ENCODE data around the gene SH2D5.
A peak's percentile ranks its signal among the peaks of the same experiment; 100 is the strongest.
"Not testable (repeated sequence)": the region's sequence is repeated elsewhere in the genome, so short reads cannot be mapped to it uniquely, and the experiment has no call there.

The SH2D5 gene

DNA sequence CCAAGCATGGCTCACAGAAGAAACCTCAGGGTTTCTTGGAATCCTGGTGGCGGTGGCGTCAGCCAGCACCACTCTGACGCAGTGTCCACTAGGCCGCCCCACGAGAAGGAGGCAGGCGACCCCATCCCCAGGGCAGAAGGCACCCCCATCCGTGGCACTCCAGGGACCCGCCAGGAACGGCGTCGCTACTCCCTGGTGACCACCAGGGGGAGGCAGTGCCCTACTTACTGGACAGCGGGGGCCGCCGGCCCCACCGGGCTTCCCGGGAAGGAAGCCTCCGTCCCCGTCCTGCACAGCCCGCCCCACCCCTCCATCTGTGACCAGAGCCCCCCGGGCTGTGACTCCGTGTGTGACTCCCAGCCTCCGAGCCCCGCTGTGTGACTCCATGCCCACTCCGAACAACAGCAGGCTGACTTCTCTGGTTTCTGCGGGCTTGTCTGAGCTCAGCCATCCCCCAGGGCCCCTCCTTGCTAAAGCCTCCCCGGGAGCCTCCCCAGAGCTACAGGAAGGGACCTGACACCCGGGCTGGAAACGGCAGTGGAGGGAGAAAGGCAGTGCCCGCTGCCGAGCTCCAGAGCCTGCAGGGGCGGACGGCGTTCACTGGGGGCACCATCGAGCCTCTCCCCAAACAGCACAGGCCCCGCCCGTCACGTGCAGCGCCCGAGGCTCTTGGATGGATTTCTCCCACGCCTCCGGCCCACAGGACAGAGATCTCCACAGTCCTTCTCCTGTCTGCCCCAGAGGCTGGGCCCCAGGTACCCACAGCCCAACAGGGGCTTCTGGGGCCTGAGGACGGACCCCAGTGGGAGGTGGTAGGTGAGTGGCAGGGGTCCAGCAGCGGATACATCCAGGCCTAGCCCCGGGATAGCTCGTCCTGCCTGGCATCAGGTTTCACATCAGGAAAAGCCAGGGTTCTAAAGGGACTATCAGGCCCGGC, 35.8 kb downstream of the SH2D5 start:
- peak; percentile 45 for FAIRE-seq
- peak; percentile 83 for DNase-seq (ENCODE audit: low spot score)

DNA sequence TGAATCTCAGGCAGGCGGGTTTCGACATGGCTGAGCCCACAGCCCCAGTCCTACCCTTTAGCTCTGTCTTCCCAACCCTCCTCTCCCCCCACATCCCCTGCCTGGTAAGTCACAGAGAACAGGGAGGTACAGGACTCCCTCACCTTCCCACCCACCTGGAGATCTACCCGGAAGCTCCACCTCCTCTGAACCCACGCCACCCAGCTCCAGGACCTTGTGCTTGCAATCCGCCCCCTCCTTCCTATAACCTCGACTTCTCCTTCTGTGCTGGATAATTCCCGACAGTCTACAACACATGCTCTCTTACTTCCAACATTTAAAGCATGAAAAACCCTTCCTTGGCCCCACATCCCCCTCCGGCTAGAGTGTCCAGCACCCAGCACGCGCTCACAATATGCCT, 37.0 kb downstream of the SH2D5 start:
- no peak for FAIRE-seq
- no peak for DNase-seq (ENCODE audit: low spot score)

DNA sequence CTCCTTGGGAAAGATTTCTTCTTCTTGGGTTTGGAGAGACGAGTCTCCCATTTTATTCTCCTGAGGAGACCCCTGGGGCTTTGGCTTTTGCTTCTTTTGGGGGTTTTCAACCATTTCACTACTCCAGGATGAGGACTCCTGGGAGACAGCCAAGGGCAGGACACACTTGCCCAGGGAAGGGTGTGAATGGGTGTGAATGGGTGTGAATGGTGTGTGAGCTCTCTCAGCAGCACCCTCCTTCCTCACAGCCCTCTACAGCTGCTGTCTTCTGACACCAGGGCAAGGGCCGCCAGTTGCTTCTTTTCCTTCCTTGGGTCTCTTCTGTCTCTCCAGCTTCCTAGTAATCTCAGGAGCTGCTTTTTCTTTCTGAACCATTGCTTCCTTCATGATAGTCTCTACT, 38.9 kb downstream of the SH2D5 start:
- FAIRE-seq (no peak), DNase-seq (ENCODE audit: low spot score) (no peak)

DNA sequence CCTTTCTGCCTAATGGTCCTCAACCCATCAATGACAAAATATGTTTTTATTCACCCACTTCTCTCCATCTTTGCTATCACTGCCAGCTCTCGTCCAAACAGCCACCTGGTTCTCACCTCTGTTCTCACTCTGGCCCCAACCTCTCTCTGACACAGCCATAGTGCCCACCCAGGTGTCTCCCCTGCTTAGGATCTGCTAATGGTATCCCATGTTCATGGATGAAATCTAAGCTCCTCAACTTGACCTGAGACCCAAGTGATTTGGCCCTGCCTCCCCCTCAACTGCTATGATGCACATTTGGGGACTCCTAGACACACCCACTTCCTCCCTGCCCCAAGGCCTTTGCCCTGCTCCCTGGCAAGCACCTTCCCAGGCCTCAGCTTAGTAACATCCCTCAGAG, 40.6 kb downstream of the SH2D5 start:
- no peak for DNase-seq (ENCODE audit: low spot score)
- no peak for FAIRE-seq

DNA sequence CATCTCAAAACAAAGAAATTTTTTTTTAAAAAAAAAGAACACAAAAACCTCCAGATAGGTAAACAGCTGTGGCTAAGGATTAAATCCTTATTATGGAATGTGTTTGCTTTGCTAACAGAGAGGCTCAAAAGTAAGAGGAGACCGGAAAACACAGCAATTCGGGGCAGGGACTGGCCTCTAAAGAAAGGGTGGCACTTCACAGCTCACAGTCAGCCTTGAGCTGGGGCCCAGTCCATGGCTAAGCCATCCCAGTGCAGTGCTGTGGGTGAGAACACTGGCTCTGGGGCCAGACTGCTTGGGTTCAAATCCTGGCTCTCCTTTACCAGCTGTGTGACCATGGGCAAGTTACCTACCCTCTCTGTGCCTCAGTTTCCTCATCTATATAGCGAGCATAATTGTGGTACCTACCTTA, 42.9 kb downstream of the SH2D5 start:
- DNase-seq (ENCODE audit: low spot score) (no peak), FAIRE-seq (no peak)

DNA sequence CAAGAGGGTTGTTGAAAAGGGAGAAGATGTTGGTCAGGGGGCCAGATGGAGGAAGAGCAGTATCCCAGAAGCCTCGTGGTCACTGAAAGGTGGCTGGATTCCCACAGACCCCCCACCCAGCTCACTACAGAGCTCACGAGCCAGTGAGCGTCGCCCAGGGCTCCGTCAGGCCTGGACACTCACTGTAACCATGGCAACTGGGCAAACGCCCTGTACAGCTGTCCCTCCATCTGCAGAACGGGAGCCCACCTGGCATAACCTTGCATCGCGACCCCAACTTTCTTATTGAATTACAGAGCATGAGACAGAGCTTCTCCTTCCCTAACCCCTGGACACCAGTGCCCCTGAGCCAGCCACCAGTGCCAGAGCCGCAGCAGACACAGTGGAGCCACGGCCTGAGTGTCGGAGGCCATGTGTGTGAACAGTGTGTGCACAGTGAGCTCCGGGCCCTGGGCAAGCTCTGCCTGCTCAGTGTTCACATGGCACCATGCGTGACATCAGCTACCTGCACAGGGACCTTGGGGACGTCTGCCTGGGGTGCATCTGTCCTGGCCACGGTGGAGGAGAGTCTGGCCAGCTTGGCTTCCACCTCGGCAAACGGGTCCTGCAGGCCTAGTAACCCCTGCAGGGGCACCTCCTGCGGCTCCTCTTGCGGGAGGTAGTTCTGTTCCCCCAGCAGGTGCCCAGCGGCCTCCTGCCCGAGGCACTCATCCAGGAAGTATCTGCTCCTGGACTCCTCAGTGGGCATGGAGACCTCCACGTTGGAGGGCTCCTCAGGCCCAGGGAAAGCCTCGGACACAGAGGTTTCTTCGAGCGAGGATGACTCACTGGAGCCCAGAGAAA, 45.4 kb downstream of the SH2D5 start:
- DNase-seq (ENCODE audit: low spot score) (no peak), FAIRE-seq (no peak)

DNA sequence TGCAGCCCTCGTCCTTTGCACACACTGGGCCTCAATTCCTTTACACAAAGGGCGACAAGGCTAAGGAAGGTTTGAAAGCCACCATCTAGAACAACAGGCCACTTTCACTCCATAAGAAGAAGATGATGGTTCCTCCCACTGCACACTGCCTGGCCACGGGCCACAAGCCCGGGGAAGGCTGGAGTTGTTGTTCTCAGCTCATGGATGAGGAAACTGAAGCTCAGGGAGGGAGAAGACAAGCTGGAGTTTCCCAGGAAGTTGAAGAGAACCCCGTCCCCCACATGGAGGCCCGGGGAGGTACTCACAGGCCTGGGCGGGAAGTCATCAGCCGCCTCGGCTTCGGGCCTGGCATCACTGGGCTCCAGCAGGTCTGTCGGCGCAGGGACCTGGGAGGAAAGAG, 46.8 kb downstream of the SH2D5 start:
- FAIRE-seq = no peak
- no peak for DNase-seq (ENCODE audit: low spot score)

DNA sequence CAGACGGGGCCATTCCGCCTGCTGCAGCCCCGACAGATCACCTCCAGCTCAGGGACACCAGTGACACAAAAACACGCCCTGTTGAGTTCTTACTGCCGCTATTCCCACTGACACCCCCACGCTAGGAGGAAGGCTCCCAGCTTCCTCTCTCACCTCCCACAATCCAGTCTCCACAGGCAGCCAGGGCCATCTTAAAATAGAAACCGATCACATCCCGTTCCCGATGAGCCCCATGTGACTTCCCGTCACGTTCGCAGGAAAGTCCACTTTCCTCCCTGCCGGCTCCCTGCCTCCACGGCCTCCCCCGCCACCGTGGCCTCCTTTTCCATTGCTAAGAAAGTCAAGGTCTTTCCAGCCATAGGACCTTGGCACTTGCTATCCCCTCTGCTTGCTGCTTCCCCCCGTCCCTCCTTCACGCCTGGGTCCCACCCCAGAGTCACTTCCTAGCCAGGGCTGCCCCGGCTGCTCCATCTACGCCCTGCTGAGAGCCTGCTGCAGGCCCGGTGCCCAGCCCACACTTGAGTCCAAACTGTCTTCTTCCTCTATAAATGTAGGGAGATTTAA, 47.3 kb downstream of the SH2D5 start:
- FAIRE-seq (no peak), DNase-seq (ENCODE audit: low spot score) (no peak)

DNA sequence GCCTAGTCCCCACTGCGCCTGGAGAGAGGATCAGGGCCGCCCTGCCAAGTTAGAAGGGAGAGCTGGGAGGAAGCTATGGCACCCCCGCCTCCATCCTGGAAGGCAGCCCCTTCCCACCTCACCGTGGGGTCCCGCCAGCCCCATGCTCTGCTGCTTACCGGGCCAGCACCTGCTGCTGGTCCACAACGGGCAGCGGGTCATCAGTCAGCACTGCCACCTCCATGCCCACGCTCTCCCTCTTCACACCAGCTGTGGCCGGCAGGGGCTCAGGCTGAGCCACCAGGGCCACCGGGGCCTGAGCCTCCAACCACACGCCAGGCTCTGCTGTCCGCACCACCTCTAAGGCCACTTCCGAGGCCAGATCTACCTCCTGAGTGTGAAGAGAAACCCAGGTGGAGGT, 47.9 kb downstream of the SH2D5 start:
- no peak for FAIRE-seq
- no peak for DNase-seq (ENCODE audit: low spot score)

DNA sequence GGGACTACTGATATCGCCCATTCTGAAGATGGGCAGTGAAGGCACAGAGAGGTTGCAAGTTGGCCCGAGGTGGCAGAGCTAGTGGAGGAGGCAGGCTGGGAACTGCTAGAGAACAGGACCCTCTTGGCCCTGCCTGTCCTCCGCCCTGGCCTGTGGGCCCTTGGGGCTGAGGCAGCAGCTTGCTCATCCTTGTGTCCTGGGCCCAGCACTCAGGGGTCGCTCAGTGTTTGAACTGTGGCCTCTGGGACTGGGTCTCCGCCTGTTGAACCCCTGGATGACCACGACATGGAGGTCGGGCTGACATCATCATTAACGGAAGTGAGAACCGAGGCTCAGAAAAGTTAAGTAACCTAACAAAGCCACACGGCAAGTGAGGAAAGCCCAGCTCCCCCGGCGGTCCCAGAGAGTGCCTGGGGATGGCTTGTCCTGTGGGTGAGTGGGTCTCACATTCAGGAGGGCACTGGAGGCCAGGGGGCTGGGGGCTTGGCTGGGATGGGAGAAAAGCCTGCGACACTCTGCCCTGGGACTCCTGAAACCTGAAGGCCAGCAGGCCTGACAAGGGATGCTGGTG, 48.4 kb downstream of the SH2D5 start:
- FAIRE-seq = no peak
- DNase-seq (ENCODE audit: low spot score) = no peak

DNA sequence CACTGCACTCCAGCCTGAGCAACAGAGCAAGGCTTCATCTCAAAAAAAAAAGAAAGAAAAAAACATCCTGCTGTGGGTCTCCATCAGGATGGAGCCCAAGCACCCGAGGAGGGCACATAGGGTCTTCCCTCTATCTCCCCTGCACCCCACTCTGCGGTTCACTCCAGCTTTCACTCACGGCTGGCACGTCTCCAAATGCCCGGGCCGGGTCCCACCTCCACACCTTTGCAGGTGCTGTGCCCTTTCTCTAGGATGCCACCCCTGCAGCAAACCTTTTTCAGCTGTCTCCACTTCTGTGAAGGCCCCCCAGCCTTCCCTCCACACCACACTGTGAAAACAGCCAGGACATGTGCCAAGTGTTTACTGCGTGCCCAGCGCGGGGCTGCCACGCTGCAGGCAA, 48.9 kb downstream of the SH2D5 start:
- FAIRE-seq (no peak), DNase-seq (ENCODE audit: low spot score) (no peak)

DNA sequence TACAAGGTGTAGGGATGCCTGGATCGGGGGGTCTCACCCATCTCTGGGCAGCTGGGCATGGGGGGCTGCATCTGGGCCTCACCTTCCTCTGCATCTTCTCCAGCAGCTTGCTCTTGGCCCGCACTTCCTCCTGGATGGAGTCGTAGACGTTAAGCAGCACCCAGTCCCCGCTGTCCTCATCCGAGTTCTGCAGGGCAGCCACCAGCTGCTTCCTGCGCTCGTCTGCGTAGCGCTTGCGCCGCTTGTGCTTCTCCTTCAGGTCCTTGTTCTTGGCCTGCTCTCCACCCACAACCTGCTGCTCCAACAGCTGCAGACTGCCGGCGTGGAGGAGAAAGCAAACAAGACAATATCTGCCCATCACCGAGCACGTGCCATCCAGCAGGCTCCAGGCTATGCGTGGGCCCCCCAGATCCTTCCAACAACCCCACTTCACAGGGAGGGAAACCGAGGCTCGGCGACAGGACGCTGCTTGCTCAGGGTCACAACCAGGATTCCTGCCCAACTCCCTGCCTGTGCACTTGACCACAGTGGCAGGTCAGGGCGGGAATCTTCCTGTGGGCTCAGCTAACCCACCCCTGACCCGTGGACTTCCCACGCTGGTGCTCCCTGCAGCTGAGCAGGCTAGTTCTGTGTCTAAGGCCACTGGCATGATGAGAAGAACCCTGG, 49.8 kb downstream of the SH2D5 start:
- DNase-seq (ENCODE audit: low spot score) = no peak
- FAIRE-seq = no peak

DNA sequence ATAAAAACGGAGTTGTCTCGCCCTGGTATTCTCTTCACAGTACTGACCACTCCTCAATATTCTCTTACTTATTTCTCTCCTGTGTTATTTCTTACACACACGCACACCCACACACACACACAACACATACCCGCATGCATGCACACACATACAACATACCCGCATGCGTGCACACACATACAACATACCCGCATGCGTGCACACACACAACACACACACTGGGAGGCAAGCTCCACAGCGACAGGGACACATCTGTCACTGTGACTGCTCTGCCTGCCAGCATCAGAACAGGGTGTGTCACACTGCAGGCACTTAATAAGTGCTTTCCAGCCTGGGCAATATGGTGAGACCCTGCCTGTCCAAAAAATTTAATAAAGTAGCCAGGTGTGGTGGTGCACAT, 50.5 kb downstream of the SH2D5 start:
- FAIRE-seq = no peak
- DNase-seq (ENCODE audit: low spot score) = no peak

DNA sequence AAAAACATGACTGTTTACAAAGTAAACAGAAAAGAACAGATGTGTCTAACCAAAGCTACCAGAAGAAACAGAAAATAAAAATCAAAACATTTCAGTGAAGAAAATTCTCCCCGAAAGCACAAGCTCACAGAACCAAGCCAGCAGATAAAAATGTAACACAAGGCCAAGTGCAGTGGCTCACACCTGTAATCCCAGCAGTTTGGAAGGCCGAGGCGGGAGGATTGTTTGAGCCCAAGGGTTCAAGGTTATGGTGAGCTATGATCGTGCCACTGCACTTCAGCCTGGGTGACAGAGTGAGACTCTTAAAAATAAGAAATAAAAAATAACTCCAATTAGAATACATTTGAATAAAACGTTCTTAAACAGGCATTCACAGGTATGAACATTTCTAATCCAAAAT, 52.2 kb downstream of the SH2D5 start:
- DNase-seq (ENCODE audit: low spot score) (no peak), FAIRE-seq (no peak)

DNA sequence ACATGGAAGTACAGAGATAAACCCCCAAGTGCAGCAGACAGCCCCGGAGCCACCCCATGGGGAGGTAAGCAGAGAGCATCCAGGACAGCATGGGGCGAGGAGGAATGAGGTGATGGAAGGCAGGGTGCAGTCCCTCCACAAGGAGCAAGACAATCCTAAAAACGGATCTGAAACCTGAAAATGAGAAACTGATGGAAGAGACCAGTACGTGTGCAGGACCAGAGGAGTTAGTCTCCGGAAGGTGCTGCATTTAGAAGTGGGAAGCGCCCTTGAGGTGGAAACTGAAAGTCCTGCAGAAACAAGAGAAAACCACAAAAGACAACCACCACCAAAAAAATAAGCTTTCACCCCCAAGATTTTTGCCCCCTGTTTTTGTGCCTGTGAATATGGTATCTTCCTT, 53.9 kb downstream of the SH2D5 start:
- no peak for FAIRE-seq
- no peak for DNase-seq (ENCODE audit: low spot score)

DNA sequence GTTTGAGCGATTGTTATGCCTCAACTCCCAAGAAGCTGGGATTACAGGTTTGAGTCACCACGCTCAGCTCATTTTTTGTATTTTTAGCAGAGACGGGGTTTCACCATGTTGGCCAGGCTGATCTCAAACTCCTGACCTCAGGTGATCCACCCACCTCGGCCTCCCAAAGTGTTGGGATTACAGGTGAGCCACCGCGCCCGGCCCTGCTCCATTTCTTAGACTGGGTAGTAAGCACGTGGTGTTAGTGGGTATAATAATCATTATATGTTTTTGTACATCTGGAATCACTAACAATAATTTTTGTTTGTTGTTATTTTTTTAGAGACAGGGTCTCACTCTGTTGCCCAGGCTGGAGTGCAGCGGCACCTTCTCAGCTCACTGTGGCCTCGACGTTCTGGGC, 58.9 kb downstream of the SH2D5 start:
- DNase-seq (ENCODE audit: low spot score); FAIRE-seq: not testable (repeated sequence)

DNA sequence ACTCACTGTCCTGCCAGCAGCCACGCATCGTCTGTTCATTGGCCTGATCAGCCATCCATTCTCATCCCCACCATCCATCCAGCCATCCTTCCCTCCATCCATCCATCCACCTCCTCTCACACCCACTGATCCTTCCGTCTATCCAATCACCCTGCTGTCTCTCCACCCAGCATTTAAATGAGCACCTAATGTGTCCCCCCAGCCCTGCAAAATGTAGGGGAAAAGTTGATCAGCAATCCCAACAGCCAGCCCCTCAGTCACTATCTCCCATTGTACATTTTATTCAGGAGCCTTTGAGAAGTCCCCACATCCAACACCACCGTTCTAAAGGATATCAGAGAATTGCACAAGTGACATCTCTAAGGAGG, 60.3 kb downstream of the SH2D5 start:
- no peak for DNase-seq (ENCODE audit: low spot score)
- no peak for FAIRE-seq

DNA sequence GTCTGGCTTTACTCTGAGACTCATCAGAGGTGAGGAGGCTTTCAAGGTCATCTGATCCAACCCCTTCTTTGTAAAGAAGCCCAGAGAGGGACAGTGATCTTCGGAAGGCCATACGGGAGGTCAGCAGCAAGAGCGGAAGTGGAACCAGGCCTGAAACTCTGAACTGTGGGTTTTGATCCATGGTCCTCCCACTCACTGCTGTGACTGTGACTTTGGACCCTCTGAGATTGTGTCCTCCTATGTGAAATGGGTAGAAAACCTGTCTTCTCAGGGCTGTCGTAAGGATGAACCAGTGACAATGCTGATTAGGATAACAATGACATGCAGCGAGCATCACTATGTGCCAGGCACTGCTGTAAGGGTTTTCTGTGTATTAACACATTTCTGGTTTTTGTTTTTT, 61.6 kb downstream of the SH2D5 start:
- FAIRE-seq = no peak
- DNase-seq (ENCODE audit: low spot score) = no peak
